ENCODE data around the gene SDK1.
"Not testable (repeated sequence)": the region's sequence is repeated elsewhere in the genome, so short reads cannot be mapped to it uniquely, and the experiment has no call there.

SDK1 gene

DNA sequence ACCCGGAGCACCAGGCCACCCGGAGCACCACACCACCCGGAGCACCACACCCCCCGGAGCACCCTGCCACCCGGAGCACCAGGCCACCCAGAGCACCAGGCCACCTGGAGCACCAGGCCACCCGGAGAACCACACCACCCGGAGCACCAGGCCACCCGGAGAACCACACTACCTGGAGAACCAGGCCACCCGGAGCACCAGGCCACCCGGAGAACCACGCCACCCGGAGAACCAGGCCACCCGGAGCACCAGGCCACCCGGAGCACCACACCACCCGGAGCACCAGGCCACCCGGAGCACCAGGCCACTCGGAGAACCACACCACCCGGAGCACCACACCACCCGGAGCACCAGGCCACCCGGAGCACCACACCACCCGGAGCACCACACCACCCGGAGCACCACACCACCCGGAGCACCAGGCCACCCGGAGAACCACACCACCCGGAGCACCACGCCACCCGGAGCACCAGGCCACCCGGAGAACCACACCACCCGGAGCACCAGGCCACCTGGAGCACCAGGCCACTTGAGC is 916.1 kb downstream of the SDK1 start:
- not testable (repeated sequence) for DNase-seq

DNA sequence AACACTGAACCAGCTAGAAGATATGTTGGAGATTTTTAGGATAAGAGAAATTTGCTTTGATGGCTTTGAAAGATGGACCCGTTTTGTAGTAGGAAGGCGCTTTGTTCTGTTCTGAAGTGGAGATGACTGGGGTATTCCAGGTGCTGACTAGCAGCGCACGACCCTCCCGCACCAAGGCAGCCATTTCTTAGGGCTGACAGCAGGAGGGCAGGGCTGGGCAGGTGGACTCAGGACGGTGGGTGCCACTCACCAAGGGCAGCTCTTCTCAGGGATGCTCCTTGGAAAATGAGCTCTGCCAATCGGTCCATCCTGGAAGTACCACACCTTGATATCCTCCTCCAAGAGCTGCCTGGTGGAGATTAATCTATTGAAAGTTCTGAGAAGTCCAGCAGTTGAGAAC is 917.4 kb downstream of the SDK1 start:
- DNase-seq = no peak

DNA sequence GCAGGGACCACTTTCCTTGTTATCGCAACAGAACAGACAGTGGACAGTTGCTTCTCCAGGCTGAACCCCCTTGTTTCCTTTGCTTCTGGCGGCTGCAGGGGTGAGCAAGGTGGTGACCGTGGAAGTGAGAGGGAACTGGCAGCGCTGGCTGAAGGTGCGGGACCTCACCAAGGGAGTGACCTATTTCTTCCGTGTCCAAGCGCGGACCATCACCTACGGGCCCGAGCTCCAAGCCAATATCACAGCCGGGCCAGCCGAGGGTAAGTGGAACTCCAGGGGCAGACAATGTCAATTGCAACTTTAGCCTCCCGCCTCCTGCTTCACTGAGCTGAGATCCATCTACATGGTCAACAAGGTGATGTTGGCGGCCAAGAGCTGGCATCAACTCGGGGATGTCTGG is 919.0 kb downstream of the SDK1 start:
- DNase-seq = no peak

DNA sequence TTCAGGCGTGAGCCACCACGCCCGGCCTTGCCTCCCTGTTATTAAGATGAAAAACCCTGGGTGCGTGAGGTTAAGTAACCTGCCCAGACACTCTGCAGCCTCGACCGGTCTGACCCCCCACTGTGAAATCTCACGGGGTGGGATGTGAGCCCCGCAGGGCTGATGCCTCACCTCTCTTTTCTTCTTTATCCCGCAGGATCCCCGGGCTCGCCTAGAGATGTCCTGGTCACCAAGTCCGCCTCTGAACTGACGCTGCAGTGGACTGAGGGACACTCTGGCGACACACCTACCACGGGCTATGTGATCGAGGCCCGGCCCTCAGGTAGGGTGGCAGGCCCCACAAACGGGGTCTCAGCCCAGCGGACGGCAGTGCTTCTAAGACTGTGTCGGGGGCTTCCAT is 920.0 kb downstream of the SDK1 start:
- DNase-seq = no peak

DNA sequence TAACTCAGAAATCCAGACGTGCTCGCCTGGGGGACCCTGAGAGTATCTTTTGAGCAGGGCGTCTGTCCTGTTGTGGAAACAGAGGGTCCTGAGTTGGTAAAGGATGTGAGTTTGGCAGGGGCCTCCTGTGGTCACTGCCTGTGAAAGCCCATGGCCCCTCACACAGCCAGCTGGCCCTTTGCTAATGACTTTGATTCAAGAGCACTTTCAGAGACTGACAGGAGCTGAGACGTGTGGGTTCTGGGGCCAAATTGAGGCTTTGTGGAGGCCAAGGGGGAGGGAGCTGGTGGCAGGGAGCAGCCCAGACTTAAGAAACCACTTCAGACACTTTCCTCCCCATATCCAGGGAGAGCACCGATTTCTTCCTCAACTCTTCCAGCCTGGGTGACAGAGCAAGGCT is 921.6 kb downstream of the SDK1 start:
- DNase-seq = no peak

DNA sequence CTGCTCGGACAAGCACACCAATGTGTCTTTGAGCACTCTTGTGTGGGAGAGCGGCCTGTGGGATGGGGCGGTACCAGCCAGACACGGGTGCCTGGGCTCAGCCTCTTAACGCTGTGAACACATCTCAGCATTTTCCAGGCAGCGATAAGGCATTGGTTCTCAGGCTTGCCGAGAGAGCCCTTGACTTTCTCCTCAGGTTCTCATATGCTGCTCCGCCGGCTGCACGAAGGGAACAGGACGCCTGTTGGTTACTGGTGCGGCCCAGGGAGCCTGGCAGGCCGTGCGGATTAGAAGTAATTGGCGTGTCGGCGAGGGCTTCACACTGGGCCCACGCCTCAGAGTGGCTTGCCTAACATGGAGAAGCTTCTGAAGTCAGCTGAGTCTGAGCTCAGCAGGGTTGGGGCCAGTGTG is 924.3 kb downstream of the SDK1 start:
- DNase-seq = no peak

DNA sequence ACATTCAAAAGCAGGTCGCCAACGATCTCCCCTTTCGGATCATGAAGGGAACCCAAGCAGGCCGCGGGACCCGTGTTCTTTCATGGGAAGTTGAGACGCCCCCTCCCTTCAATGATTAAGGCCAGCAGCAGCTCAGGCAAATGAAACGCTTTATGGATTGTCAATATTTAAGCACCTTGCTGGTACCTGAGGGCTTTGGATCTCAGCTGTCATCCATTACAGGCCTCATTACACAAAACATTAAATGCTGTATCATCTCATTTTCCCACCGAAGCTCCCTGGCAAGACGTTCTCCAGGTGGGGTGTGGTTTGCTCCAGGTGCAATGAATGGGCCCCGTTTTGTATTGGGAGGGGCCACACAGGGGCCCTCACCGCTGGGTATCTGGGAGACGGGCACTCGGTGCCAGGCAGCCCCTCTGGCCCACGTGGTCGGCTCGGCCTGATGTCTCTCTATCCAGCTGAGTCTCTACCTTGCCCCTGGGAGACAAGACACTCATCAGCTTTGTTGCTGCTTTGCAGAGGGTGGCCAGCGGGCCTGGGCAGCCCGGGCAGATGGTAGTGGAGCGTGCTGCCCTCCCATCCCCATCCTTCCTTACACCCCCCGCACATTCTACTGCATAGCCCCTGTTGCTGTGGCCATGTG is 925.0 kb downstream of the SDK1 start:
- no peak for DNase-seq

DNA sequence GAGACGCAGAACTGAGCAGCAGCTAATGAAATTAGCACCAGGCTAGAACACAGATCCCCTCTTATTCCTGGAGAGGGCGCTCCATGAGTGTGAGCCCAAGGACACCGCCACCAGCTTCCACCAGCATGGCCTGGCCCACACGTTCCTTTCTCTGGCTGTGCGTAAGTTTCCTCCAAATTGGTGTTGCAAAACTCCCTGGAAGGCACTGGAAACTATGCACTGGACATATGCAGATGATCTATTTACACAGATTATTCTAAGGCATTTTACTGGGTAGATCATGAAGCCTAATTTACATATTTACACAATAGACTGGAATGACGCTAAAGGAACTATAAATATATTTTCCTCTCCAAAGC is 925.5 kb downstream of the SDK1 start:
- no peak for DNase-seq

DNA sequence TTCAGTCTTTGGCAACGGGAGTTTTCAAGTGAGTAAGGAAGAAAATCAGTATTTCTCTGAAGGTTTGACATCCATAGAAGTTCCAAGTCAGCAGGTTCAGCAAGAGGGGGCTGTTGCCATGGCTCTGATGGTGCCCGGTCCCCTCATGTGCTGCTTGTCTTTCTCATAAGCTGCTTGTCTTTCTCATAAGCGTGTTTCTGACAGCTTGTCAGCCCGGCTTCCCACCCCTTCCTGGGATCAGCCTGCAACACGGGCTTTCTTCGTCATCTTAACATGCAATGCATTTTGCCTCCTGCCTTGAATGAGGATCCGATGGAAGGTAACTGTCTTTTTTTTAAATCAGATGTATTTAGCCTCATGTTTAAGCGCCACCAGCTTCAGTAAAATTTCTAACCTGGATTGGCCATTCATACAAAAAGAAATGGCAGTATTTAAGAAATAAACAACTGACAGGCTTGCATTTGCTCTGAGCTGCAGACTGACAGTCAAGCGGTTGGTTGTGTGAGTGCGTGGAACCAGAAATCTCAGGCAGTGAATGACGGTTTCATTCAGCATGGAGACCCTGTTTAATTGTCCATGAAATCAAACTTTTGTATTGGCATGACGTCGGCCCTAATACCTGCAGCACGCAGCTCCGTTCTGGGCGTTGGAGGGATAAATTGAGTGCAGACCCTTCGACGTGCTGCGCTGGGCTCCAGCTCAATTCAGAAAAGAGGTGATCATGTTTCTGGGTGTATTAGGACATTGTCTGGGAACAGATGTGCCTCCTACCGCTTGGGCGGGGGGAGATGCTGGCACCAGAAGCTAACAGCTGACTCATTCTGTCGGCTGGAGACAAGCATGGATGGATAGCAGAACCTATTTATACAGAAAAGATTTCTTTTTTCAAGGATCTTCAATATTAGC is 926.3 kb downstream of the SDK1 start:
- DNase-seq = no peak

DNA sequence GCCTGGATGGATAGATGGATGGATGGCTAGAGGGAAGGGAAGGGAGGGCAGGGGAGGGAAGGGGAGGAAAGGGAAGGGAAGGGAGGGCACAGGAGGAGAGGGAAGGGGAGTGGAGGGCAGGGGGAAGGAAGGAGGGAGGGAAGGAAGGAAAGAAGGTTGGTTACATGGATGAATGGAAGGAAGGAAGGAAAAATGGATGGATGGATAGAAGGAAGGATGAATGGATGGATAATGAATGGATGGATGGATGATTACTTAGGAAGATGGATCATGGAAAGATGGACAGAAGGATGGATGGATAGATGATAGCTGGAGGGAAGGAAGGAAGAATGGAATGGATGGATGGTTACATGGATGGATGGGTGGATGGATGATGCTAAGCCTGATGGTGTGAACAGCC is 929.3 kb downstream of the SDK1 start:
- DNase-seq = no peak

DNA sequence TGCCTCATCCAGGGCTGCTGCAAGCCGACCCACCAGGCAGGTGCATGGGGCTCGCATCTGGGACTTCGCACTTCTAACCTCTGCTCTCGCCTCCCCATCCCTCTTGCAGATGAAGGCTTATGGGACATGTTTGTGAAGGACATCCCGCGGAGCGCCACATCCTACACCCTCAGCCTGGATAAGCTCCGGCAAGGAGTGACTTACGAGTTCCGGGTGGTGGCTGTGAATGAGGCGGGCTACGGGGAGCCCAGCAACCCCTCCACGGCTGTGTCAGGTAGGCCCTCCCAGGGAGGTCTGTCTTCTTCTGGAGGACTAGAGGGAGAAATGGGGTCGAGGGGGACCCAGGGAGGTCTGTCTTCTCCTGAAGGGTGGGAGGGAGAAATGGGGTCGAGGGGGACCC is 932.1 kb downstream of the SDK1 start:
- no peak for DNase-seq

DNA sequence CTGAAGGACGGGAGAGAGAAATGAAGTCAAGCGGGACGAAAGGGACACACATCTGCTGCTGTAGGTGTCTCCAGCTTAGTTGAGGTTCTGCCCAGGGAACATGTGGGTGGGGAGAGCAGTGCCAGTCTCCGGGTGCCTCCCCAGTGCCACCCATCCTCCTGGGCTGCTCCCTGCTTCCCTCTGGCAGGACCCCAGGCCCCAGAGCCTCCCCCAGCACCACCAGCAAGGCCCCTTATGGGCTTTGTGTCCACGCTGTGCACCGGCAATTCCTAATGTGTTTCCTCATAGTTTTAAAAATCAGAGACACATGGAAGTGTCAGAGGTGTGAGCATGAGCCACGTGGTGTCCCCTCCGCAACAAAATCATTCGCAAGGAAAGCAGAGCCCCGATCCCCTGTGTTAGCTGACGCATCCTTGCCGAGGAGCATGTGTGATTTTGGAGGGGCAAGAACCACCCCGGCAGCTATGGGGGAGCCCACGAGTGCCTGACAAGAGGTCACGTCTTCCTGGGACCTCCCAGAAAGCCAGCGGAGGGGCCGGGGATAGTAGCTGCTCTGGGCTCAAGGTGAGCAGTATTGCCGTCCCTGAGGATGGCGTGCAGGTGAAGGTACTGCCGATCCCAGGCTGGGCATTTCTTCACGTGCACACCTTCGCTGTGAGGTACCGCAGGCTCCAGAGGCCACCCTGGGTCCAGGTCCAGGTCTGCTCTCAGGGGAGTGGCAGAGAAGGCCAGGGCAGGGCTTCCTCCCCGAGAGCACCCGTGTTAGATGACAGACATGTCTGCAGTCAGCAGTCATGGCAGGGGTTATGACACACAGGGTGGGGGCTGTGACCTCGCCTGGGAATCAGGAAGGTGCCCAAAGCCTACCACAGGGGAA is 932.8 kb downstream of the SDK1 start:
- DNase-seq = no peak

DNA sequence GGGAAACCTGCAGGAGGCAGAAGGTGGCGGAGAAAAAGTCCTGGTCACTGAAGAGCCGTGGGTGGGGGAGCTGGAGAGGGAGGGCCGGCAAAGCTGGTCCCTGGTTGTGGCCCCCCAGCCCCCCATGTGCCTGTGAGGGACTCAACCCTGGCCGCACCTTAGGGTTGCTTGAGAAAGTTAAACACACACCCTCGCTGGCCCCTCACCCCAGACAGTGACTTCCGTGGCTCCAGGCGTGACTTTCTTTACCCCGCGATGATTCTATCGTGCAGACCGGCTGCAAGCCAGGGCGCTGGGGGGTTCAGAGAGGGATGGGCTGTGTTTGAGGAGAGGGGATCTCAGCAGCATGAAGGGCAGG is 933.4 kb downstream of the SDK1 start:
- DNase-seq = no peak

DNA sequence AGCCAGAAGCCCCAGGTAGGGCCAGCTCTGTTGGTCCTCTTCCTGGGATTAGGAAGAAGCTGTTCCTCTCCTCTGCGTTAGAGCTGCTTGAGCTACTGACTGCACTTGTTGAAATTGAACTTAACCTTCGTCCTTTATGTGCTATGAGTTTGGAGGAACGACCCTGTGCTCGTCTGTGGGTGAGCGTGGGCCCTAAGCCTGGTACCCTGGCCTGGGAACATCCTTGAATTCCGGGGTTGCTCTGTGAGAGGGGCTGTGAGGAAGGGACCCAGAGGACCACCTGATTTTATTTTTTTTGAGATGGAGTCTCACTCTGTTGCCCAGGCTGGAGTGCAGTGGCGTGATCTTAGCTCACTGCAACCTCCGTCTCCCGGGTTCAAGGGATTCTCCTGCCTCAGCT is 933.8 kb downstream of the SDK1 start:
- DNase-seq = no peak

DNA sequence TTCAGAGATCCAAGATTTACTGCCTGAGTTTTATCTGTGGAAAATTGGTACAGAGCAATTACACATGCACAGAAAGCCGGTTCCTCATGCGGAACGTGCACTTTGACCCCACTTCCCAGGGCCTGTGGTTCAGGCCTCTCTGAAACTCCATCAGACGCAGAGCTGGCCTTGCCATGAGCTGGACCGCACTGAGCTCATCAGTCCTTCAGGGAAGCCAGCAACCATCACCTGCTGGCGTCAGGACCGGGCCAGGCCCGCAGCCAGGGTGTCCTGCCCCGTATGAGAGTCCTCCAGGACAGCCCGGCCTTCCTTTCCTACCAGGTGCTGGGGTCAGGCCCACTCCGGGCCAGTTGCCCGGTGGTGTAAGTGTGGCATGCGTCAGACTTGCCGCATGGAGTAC is 934.5 kb downstream of the SDK1 start:
- DNase-seq = no peak

DNA sequence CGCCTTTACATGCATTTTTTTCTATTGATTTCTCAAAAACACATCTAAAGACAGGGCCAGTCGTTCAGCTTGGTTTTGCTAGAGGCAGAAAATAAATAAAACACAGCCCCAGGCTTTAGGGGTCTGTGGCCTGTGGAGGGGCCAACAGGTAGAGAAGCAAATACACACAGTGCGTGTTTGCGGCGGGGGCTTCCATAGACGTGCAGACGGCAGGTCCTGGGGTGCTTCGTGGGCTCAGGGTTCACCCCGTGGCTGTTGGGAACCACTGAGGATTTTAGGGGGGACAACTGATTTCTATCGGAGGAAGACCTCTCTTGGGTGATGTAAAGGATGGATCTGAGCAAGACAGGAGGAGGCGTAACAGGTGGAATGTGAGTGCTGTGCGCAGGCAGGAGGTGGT is 935.3 kb downstream of the SDK1 start:
- no peak for DNase-seq

DNA sequence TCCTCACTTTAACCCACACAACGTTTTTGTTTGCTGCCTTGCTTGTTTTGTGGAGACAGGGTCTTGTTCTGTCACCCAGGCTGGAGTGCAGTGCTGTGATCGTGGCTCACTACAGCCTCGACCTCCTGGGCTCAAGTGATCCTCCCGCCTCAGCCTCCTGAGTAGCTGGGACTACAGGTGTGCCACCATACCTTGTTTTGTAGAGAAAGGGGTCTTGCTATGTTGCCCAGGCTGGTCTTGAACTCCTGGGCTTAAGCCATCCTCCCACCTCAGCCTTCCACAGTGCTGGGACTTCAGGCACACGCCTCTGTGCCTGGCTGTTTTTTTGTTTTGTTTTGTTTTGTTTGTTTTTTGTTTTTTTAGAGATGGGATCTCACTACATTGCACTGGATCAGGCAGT is 935.8 kb downstream of the SDK1 start:
- DNase-seq = not testable (repeated sequence)

DNA sequence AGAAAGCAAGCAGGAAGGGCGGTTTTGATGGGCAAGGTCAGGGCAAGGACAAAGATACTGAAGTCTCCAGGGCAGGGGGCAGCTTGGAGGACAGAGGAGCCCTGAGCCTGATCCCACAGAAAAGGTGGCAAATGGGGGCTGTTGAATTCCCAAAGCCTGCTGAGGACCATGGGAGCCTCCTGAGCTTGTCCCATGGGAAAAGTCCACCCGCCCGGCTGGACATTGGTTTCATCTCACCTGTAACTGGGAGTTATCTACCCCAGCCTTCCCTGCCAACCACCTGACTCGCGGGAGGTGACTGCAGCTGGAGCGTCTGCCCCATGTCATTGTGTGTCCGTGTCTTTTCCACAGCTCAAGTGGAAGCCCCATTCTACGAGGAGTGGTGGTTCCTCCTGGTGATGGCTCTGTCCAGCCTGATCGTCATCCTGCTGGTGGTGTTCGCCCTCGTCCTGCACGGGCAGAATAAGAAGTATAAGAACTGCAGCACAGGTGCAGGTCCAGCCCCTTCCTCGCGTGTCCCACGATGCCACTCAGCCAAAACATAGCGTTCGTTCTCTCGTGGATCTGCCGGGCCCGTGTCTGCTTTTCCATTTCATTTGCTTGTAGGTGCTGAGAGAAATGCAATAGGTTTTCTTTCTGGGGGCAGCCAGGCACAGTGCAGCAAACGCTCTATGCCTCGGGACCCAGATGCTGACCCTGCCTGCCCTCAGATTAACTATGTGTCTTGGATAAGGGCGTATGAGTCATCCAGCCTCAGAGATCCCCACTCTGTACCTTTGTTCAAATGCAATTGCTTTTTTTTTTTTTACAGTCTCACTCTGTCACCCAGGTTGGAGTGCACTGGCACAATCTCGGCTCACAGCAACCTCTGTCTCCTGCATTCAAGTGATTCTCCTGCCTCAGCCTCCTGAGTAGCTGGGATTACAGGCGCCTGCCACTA is 936.5 kb downstream of the SDK1 start:
- no peak for DNase-seq

DNA sequence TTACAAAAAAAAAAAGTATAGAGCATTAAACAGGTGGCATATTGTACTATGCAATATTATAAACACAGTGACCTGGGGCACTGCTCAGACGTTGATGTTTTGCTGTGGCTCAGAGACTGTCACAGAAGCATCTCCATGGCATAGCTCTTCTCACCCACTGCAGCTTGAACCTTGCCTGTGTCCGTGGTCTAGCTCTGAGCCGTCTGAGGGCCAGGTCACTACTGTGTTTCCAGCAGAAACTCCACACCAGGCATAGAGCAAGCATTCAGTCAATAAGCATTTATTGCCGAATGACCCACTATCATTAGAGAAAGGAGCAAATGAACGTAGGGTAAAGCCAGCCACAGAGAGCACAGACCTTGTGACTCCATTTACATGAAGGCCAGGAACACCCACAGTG is 937.8 kb downstream of the SDK1 start:
- no peak for DNase-seq

DNA sequence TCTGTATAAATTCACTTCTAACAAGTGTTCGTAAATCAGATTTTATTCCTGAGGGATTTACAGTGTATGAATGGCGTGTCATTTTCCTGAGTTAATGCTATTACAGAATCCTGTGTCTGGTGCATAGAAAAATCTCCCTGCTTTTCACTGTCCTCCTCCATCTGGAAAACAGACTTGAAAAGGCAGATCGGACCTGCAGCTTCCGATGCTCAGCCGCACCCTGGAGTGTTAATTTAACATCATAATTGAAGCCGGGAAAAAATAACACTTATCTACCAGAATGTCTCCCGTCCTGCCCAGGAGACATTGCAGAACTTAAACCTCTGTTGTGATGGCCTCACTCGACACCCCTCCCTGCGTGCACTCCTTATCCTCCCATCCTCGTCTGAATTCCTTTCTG is 939.0 kb downstream of the SDK1 start:
- DNase-seq = no peak

DNA sequence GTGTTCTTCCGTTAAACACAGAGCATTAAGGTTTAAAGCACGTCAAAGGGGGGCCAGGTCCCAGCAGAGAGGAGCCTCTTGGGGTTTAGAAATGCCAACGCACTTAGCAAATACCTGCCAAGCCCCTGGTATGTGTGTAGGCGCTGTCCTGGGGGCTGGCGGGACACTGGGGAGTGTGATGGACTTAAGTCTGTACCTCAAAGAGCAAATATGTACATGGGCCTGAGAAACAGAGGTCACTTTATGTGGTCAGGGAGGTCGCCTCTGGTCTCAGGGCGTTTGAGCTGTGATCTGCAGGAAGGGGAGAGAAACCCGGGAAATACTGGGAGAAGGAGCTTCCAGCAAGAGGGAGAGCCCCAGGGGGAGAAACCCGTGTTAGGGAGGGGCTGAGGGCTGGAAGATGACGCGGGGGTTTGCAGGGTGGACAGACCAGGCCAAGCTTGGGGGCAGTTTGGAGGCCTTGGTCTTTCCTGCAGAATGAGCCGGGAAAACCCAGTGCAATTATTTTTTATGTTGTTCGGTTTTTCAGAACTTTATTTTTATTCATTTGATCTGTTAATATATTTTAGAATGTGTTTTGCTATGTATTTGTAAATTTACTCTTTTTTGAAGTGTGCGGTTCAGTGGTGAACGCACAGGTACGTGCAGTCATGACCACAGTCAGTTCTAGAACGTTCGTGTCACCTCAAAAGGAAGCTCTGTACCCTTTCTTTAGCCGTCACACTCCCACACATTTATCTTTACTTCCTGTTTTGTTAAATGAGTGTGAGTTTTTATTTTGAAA is 939.7 kb downstream of the SDK1 start:
- DNase-seq = no peak

DNA sequence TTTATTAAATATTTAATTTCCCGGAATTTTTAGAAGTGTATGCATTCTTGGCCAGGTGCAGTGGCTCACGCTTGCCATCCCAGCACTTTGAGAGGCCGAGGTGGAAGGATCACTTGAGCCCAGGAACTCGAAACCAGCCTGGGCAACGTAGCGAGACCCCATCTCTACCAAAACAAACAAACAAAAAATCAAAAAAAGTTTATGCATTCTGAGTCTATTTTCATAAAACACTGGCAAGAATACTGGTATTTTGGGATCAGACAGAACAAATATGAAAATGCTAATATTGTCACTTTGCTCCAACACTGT is 940.2 kb downstream of the SDK1 start:
- no peak for DNase-seq
